ENCODE measurements around the gene YAF2.

DNA sequence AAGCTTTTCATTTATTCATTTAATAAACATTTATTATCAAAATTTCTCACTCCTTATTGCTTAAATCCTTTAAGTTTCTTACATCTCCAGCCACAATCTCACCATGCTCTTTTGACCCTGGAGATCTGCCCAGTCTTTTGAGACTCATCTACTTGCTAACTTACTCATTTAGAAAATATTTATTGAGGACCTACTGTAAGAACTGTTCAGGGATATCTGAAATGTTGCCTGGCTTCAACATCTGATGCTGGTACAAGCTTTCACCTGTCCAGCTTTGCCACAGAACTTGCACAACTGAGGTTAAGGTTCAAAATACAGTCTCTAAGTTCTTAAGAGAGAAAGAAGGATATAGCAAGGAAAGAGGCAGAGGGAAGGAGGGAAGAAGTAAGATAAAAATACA lies 75.9 kb downstream of the YAF2 start:
- TF ChIP-seq, protein P1, sequence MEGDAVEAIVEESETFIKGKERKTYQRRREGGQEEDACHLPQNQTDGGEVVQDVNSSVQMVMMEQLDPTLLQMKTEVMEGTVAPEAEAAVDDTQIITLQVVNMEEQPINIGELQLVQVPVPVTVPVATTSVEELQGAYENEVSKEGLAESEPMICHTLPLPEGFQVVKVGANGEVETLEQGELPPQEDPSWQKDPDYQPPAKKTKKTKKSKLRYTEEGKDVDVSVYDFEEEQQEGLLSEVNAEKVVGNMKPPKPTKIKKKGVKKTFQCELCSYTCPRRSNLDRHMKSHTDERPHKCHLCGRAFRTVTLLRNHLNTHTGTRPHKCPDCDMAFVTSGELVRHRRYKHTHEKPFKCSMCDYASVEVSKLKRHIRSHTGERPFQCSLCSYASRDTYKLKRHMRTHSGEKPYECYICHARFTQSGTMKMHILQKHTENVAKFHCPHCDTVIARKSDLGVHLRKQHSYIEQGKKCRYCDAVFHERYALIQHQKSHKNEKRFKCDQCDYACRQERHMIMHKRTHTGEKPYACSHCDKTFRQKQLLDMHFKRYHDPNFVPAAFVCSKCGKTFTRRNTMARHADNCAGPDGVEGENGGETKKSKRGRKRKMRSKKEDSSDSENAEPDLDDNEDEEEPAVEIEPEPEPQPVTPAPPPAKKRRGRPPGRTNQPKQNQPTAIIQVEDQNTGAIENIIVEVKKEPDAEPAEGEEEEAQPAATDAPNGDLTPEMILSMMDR (IDR thresholded peaks at IDR 0.05 in 2 of 3, conservative IDR thresholded peaks at IDR 0.05 in 1 of 3; ENCODE audit: borderline replicate concordance in 1 of 3, insufficient read depth in 1 of 3, low read depth in 2 of 3, low read length in 2 of 3) = no peak
- no peak for TF ChIP-seq SRF (IDR thresholded peaks at IDR 0.05; ENCODE audit: low read depth)
- no peak for TF ChIP-seq EGR1 (IDR thresholded peaks at IDR 0.05; ENCODE audit: low read depth)
- no peak for TF ChIP-seq CEBPB (IDR thresholded peaks at IDR 0.05; ENCODE audit: low read depth)
- TF ChIP-seq POLR2A (IDR thresholded peaks at IDR 0.05; ENCODE audit: borderline replicate concordance, extremely low read depth, insufficient read depth, insufficient read length) = no peak
- TF ChIP-seq, protein P2, sequence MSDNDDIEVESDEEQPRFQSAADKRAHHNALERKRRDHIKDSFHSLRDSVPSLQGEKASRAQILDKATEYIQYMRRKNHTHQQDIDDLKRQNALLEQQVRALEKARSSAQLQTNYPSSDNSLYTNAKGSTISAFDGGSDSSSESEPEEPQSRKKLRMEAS (IDR thresholded peaks at IDR 0.05) = no peak
